GM21717 (cell line): ENCODE data around the gene USP8.

ENCODE experiments used
- ATAC-seq: cut with Tn5 transposase; IDR thresholded peaks from one replicate; pipeline ENCODE4 v1.9.1; 2021; ENCODE audit warnings: mild to moderate bottlenecking, moderate library complexity; ENCODE audit not compliant: unreplicated experiment

Gene USP8

DNA sequence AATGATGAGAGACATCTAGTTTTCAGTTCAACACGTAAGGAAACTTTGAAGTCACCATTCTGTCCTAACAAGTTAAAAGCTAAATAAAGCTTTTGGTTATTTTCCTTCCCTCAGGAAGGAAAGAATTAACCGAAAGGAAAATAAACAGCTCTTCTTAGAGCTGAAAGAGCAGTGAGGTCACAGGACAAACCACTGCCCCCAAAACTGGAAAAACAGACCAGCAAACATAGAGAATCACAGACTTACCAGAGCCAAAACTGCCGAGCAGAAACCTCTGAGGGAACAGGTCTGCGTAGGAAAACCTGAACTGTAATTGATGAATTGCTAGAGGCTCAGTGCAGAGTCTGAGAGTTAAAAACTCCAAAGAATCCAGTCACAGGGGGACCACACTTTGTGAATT is 107.6 kb downstream of the USP8 start:
- no peak for ATAC-seq

DNA sequence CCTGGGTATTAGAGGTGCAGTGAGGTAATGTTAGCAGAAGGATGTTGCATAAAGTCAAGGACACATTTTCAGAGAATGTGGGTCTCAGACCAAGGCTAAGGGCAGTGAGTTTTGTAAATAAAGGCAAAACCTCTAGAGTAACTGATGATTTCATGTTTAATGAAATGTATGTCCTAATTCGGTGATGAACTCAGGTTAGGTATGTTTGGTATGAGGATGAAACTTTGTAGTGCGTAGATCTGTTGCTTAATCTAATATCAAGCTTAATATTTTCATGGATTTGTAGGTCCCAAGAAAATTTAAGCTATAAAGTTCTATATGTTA is 118.6 kb downstream of the USP8 start:
- no peak for ATAC-seq

DNA sequence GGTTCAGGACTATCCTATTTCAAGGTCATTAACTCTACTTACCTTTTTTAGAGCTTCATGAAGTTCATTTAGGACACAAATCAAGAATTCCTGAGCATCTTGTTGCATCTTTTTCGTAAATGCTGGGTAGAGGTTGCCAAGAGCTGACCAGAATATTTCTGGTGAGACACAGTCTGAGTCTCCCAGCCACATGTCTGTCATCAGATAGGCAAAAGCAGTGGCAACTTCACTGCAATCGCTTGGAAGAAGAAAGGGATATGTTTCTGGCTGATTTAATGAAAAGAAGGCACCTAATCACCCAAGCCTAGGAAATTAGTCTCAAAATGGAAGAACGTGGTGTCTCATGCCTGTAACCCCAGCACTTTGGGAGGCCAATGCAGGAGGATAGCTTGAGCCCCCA is 119.4 kb downstream of the USP8 start:
- no peak for ATAC-seq

DNA sequence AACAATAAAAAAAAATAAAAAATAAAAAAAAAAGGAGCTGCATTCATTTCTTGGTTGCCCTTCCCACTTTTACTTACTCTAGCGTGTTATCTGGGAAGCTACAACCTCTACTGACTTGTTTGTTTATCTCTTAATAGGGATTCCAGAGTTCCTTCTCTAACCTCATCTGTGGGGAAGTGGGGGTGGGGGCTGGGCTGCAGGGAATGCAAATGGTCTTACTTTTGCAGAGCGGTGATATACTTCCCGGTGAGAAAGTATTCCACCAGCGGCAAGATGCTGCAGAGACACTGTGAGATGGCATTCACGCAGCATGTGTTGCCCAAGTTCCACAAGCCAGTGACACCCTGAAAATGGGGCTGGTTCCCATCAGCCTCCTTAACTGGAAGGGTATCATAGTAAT is 120.2 kb downstream of the USP8 start:
- no peak for ATAC-seq

DNA sequence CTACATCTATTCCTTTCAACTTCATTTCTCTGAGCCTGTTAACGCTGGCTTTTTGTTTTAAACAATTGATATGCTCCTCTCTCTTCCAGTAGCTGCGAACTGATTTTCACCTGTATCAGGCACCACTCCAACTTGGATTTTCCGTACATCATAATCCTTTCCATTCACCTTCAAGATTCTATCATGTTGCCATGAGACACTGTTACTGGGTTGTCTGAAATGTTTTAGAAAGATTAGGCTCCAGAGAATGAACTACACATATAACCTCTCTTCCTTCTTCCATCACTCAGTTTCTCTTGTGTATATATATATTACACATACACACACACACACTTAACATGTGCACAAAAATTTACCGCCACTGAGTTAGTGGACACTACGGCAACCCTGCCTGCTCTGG is 122.4 kb downstream of the USP8 start, which contains the start of gene USP50:
USP50 (minus strand) TSS at position 101 of the 400 bp plus-strand sequence. CDS start 141 bp downstream, outside the sequence.
- ATAC-seq = no peak

DNA sequence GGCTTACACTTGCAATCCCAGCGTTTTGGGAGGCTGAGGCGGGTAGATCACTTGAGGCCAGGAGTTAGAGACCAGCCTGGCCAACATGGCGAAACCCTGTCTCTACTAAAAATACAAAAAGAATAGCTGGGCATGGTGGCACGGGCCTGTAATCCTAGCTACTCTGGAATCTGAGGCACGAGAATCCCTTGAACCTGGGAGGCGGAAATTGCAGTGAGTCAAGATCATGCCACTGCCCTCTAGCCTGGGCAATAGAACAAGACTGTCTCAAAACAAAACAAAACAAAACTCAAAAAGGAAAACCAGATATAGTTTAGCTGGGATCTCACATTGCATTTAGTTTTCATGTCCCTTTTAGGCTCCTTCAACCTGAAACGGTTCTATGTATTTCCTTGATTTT is 125.1 kb downstream of the USP8 start:
- no peak for ATAC-seq

DNA sequence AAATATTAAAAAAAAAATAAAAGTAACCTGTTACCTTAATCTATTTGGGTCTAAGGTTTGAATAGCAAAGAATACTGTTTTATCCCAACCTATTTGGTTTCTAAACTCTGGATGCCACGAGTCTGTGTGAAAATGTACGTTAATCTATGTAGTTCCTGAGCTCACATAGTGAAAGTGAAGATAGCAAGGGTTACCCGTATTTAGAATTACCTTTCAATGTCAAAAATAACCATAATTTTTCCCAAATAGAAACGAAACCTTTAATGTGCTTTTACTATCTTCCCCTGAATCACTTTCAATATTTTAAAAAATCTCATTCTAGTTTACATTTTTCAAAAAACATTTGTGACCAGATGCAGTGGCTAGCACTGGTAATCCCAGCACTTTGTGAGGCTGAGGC is 128.0 kb downstream of the USP8 start:
- no peak for ATAC-seq

DNA sequence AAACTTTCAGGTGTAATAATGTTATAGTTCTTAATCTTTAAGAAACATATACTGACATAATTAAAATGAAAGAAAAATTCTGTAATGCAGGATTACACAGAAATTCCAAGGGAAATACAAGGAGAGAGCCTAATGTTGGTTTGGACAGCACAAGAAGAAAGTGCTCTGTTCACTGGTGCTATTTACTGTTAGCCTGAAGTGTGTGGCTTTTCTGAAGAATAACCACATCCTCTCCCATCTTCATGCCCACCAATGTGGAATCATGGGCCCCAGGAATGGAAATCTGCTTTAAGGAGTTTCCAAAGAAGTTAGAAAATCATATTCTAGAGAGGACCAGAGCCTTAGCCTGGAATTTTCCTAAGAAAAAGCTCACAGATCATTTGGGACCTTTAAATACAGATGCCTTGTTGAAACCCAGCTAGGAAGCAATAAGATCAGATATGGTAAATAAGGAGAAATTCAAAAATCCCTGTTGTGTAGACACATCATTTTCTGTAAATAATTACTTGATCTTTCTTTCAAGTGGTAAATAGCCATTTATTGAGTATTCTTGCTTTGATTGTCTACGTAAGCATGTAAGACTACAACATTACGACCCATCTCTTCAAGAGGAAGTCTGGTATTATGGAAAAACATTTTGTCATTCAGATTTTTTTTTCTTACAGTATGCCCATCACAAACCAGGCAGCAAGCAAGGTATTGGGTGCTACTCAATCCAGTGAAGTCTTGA is 132.6 kb downstream of the USP8 start:
- ATAC-seq = no peak

DNA sequence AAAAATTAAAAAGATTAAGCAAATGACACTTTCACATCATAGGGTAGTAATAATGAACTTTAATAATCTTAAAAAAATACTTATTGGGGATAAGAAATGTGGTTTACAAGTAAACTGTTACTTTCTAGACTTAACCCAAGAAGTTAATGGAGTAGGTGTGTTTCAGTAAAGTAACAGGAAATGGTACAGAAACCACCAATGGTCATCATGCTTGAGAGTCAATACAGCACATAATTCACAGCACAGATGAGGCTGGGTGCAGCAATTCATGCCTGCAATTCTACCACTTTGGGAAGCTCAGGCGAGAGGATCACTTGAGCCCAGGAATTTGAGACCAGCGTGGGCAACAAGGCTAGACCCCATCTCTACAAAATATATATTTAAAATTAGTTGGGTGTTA is 133.8 kb downstream of the USP8 start:
- ATAC-seq = no peak

DNA sequence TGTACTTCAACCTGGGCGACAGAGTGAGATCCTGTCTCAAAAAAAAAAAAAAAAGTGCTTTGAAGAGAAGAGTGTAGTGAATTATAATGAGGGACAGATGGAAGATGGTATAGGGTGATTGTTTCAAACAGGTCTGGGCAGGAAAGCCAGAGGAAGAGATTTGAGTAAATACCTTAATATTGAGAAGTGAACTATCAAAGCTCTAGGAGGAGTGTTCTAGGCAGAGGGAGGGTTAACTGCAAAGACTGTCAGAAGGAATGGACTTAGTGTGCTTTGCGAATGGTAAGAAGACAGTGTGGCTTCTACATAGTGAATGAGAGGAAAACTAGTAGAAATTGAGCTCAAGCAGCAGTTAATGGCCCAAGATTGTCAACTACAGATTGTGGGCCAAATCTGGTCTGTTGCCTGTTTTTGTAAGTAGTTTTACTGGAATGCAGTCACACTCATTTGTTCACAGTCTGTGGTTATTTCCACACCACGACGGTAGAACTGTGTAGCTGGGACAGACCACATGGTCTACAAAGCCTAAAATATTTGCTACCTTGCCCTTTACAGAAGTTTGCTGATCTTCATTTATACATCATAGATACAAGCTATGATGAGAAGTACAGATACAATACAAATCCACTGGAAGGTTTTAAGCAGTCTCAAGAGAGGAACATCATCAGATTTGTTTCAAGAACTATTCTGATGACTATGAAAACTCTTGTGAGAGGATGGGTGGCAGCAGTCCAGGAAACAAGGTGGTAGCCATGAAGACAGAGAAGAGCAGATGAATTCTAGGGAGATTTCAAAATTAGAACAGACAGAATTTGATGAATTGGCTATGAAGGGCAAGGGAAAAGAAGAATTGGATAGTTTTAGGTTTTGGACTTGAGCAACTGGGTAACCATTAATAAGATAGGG is 138.8 kb downstream of the USP8 start:
- no peak for ATAC-seq

DNA sequence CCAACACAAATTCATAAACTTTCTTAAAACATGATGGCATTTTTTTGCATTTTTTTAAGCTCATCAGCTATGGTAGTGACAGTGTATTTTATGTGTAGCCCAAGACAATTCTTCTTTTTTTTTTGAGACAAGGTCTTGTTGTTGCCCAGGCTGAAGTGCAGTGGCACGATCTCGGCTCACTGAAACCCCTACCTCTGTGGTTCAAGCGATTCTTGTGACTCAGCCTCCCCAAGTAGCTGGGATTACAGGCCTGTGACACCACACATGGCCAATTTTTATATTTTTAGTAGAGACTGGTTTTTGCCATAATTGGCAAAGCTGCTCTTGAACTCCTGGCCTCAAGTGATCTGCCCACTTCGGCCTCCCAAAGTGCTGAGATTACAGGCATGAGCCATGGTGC is 139.6 kb downstream of the USP8 start:
- ATAC-seq = no peak
